Spleen (tissue), 11 donors: ENCODE measurements around the gene TTC28. TPM values are rescaled to one million over a fixed set of nuclear protein-coding genes. Genes with fewer than 3 reads are reported as not detected.

Source experiments
- DNase-seq: peaks from one replicate; pipeline ENCODE4 v3.0.0-alpha.2; 2020
- H3K27ac ChIP-seq, 8 donors: fragments of 200-600 bp; sonication (generic) in 7 of 8; 1 replicate in 4 of 8; 2 replicates in 4 of 8; pipeline versions ENCODE4 v1.5.0 to v1.8.0; 2016 to 2021; ENCODE audit warnings: inconsistent platforms in 4 of 8, mild to moderate bottlenecking in 4 of 8, moderate library complexity in 1 of 8
- H3K27me3 ChIP-seq, 7 donors: fragments of 200-600 bp; sonication (generic) in 6 of 7; replicated peaks in 1 of 7; 1 replicate in 4 of 7; 2 replicates in 3 of 7; pipeline versions ENCODE4 v1.5.0 to v1.8.0; 2016 to 2021; ENCODE audit warnings: inconsistent platforms in 3 of 7, mild to moderate bottlenecking in 1 of 7
- H3K36me3 ChIP-seq, 6 donors: fragments of 200-600 bp; sonication (generic) in 5 of 6; 1 replicate in 4 of 6; 2 replicates in 2 of 6; pipeline versions ENCODE4 v1.5.0 to v1.8.0; 2016 to 2021; ENCODE audit warnings: inconsistent platforms in 2 of 6
- H3K4me1 ChIP-seq, 6 donors: fragments of 200-600 bp; sonication (generic) in 5 of 6; 1 replicate in 3 of 6; 2 replicates in 3 of 6; pipeline versions ENCODE4 v1.5.0 to v1.8.0; 2016 to 2021; ENCODE audit warnings: inconsistent platforms in 3 of 6
- H3K4me3 ChIP-seq, 8 donors: fragments of 200-600 bp; sonication (generic) in 7 of 8; 1 replicate in 4 of 8; 2 replicates in 4 of 8; pipeline versions ENCODE4 v1.5.0 to v1.8.0; 2016 to 2021; ENCODE audit warnings: inconsistent platforms in 4 of 8, mild to moderate bottlenecking in 4 of 8, moderate library complexity in 2 of 8
- H3K9me3 ChIP-seq, 8 donors: fragments of 200-600 bp; sonication (generic) in 7 of 8; 1 replicate in 4 of 8; 2 replicates in 4 of 8; pipeline versions ENCODE4 v1.5.0 to v1.8.0; 2016 to 2021; ENCODE audit warnings: inconsistent platforms in 4 of 8
- CTCF ChIP-seq, 11 experiments: fragments of 200-600 bp in 7 of 11; fragments of 450-650 bp in 4 of 11; sonication (generic) in 4 of 11; IDR thresholded peaks in 8 of 11; conservative IDR thresholded peaks in 3 of 11; 1 replicate in 7 of 11; 2 replicates in 4 of 11; pipeline versions ENCODE4 v1.4.0 to v1.8.0; 2016 to 2021; ENCODE audit warnings: antibody characterized with exemption in 11 of 11, inconsistent platforms in 4 of 11, mild to moderate bottlenecking in 1 of 11
- POLR2A ChIP-seq, 3 donors: fragments of 450-650 bp; IDR thresholded peaks; one replicate each; pipeline ENCODE4 v1.5.1; 2017; ENCODE audit warnings: antibody characterized with exemption in 3 of 3, mild to moderate bottlenecking in 1 of 3
- POLR2AphosphoS5 ChIP-seq, 3 donors: sonication (generic); formaldehyde crosslinking; IDR thresholded peaks; one replicate each; pipeline ENCODE4 v1.5.1; 2017; ENCODE audit warnings: antibody characterized with exemption in 3 of 3
- WGBS, 5 donors: extraction: QIAGEN DNeasy Blood & Tissue Kit in 3 of 5; methylation state at CpG; one replicate each; pipeline versions ENCODE4 v1.1.5 to v1.1.7; 2013 to 2018; 5-methylcytosine and 5-hydroxymethylcytosine counted together
- intact Hi-C: fragments of 100-400 bp; cut with DNase I; formaldehyde crosslinking; loops from one replicate; pipeline ENCODE4 v1.15.0; 2023; ENCODE audit warnings: low total_unique reads
- polyA plus RNA-seq, 3 donors: library from polyadenylated mRNA; stranded (reverse); fragments of 200-250 nt; gene quantifications; one replicate each; pipeline ENCODE4 v1.2.1, GENCODE V29; 2013
- total RNA-seq, 7 donors: library from RNA; depleted of rRNA in 3 of 7; stranded (reverse); fragments of >200 nt in 3 of 7; fragmentation: NEBNext Ultra II Directional in 4 of 7; extraction: Animal tissue kit (Norgen Biotek cat#: 25700) in 4 of 7; gene quantifications; one replicate each; pipeline versions ENCODE4 v1.1.0 to v1.2.1, GENCODE V29; 2016 to 2021
- donor health status: healthy with polysubstance abuse.
- donor health status: DM: no; HTN: no; CAD: no; lungs with moderate emphysema.
- donor health status: DM: no; HTN: no; CAD: no.
- donor health status: Bipolar disorder and iron deficiency.
- donor health status: healthy.
- donor health status: DM: no; HTN: no; CAD: no.
- donor health status: DM: yes; HTN: yes; CAD: no.

Gene TTC28
- total and polyA plus RNA-seq, 10 donors: 0.62 to 69.0 (median 33.5) TPM

GRCh38 chr22:28428271-28428670, 251.4 kb downstream of the TTC28 start:
- Histone ChIP-seq H3K27me3 (no peaks in the 10 kb centered on the region), H3K36me3 (no peaks in the 10 kb centered on the region), H3K9me3 (no peaks in the 10 kb centered on the region), H3K27ac (no peak overlapping the region), H3K4me1 (peaks cover 0 to 10% (median 0%) of the 10 kb centered on the region in 6 donors), H3K4me3 (no peak overlapping the region)
- WGBS, 5 donors: 65 to 82% (median 77%) methylated on average over 1 of the region's 1 CpG
- intact Hi-C loops: no loop called here
- no peak for DNase-seq
- TF ChIP-seq CTCF (IDR thresholded peaks at IDR 0.05 in 8 of 11, conservative IDR thresholded peaks at IDR 0.05 in 3 of 11) (no peak), POLR2A (IDR thresholded peaks at IDR 0.05) (no peak), POLR2AphosphoS5 (IDR thresholded peaks at IDR 0.05) (no peak)

GRCh38 chr22:28426346-28427132, 253.1 kb downstream of the TTC28 start:
- H3K4me3 ChIP-seq: no peak overlapping the region
- peaks cover 0 to 10% (median 0%) of the 10 kb centered on the region in 6 donors for H3K4me1 ChIP-seq
- no peaks in the 10 kb centered on the region for H3K27me3 ChIP-seq
- no peak for TF ChIP-seq POLR2A (IDR thresholded peaks at IDR 0.05)
- TF ChIP-seq CTCF (IDR thresholded peaks at IDR 0.05 in 8 of 11, conservative IDR thresholded peaks at IDR 0.05 in 3 of 11): no peak
- no peak for TF ChIP-seq POLR2AphosphoS5 (IDR thresholded peaks at IDR 0.05)
- H3K36me3 ChIP-seq: no peaks in the 10 kb centered on the region
- H3K9me3 ChIP-seq: no peaks in the 10 kb centered on the region
- peak overlapping the region in 1 of 8 donors; percentile 53 for H3K27ac ChIP-seq
- no peak for DNase-seq
- WGBS, 5 donors: 53 to 63% (median 55%) methylated on average over 3 of the region's 3 CpGs
- intact Hi-C loops: no loop called here

GRCh38 chr22:28425211-28425610, 254.4 kb downstream of the TTC28 start:
- intact Hi-C loops: no loop called here

More at GRCh38 chr22:28425211-28425610, 254.4 kb downstream of the TTC28 start:
- H3K27me3 ChIP-seq: no peaks in the 10 kb centered on the region
- H3K4me1 ChIP-seq: peaks cover 0 to 10% (median 0%) of the 10 kb centered on the region in 6 donors
- 92 to 100% (median 97%) methylated on average over 2 of the region's 2 CpGs for WGBS, 5 donors
- no peak overlapping the region for H3K27ac ChIP-seq
- H3K36me3 ChIP-seq: no peaks in the 10 kb centered on the region
- DNase-seq: no peak
- no peak overlapping the region for H3K4me3 ChIP-seq
- no peak for TF ChIP-seq POLR2AphosphoS5 (IDR thresholded peaks at IDR 0.05)
- no peak for TF ChIP-seq POLR2A (IDR thresholded peaks at IDR 0.05)
- no peak for TF ChIP-seq CTCF (IDR thresholded peaks at IDR 0.05 in 8 of 11, conservative IDR thresholded peaks at IDR 0.05 in 3 of 11)
- no peaks in the 10 kb centered on the region for H3K9me3 ChIP-seq
